ENCODE results near the gene TGIF2. TPM values are rescaled to one million over a fixed set of nuclear protein-coding genes. Genes with fewer than 3 reads are reported as not detected.

TGIF2 gene
- total and polyA plus RNA-seq, 2 of the 13 experiments (the other 11 are each of a cell fraction or from before 2014, with no cell fraction given), result 41.3 to 53.9 TPM

DNA sequence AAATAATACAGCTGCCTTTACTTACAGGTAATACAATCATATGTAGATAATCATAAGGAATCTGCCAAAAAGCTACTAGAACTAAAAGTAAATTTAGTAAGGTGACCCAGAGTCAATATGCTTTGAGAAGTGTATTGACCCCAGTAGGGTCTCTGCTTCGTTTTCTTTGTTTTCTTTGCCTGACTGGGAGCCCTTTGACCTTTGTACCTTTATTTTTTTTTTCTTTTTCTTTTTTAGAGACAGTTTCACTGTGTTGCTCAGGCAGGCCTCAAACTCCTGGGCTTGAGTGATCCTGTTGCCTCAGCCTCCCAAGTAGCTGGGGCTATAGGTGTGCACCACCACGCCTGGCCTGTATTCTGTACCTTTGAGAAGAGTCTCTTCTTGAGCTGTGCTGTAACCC, 50.0 kb downstream of the TGIF2 start (continued):
- no peak for TF ChIP-seq MIXL1 (CRISPR knock-in tag; IDR thresholded peaks at IDR 0.05)
- TF ChIP-seq, protein P1, sequence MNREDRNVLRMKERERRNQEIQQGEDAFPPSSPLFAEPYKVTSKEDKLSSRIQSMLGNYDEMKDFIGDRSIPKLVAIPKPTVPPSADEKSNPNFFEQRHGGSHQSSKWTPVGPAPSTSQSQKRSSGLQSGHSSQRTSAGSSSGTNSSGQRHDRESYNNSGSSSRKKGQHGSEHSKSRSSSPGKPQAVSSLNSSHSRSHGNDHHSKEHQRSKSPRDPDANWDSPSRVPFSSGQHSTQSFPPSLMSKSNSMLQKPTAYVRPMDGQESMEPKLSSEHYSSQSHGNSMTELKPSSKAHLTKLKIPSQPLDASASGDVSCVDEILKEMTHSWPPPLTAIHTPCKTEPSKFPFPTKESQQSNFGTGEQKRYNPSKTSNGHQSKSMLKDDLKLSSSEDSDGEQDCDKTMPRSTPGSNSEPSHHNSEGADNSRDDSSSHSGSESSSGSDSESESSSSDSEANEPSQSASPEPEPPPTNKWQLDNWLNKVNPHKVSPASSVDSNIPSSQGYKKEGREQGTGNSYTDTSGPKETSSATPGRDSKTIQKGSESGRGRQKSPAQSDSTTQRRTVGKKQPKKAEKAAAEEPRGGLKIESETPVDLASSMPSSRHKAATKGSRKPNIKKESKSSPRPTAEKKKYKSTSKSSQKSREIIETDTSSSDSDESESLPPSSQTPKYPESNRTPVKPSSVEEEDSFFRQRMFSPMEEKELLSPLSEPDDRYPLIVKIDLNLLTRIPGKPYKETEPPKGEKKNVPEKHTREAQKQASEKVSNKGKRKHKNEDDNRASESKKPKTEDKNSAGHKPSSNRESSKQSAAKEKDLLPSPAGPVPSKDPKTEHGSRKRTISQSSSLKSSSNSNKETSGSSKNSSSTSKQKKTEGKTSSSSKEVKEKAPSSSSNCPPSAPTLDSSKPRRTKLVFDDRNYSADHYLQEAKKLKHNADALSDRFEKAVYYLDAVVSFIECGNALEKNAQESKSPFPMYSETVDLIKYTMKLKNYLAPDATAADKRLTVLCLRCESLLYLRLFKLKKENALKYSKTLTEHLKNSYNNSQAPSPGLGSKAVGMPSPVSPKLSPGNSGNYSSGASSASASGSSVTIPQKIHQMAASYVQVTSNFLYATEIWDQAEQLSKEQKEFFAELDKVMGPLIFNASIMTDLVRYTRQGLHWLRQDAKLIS (CRISPR knock-in tag; IDR thresholded peaks at IDR 0.05), result no peak
- no peak for TF ChIP-seq RFX5 (IDR thresholded peaks at IDR 0.05; ENCODE audit: low read depth, low read length)
- no peak for TF ChIP-seq HOXA5 (CRISPR knock-in tag; IDR thresholded peaks at IDR 0.05)
- TF ChIP-seq RXRB (CRISPR knock-in tag; IDR thresholded peaks at IDR 0.05; ENCODE audit: borderline replicate concordance), result peak; percentile 61
- TF ChIP-seq ZFP90 (CRISPR knock-in tag; IDR thresholded peaks at IDR 0.05; ENCODE audit: borderline replicate concordance), result no peak
- TF ChIP-seq ZNF788 (CRISPR knock-in tag; IDR thresholded peaks at IDR 0.05; ENCODE audit: borderline replicate concordance), result no peak
- no peak for TF ChIP-seq FOXC1 (CRISPR knock-in tag; IDR thresholded peaks at IDR 0.05; ENCODE audit: borderline replicate concordance)
- no peak for TF ChIP-seq RCOR2 (CRISPR knock-in tag; IDR thresholded peaks at IDR 0.05)
- TF ChIP-seq SOX5 (CRISPR knock-in tag; IDR thresholded peaks at IDR 0.05; ENCODE audit: borderline replicate concordance), result peak; percentile 76; the same call in 1 of the 2 replicates
- TF ChIP-seq ZNF260 (CRISPR knock-in tag; IDR thresholded peaks at IDR 0.05; ENCODE audit: borderline replicate concordance, low read depth), result no peak
- no peak for TF ChIP-seq JUND (CRISPR knock-in tag; IDR thresholded peaks at IDR 0.05)
- no peak for TF ChIP-seq ZFP36L2 (CRISPR knock-in tag; IDR thresholded peaks at IDR 0.05)
- TF ChIP-seq, protein P2, sequence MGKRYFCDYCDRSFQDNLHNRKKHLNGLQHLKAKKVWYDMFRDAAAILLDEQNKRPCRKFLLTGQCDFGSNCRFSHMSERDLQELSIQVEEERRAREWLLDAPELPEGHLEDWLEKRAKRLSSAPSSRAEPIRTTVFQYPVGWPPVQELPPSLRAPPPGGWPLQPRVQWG (CRISPR knock-in tag; IDR thresholded peaks at IDR 0.05; ENCODE audit: borderline replicate concordance, low read depth), result no peak
- TF ChIP-seq ZNF776 (CRISPR knock-in tag; IDR thresholded peaks at IDR 0.05), result no peak
- TF ChIP-seq CBFB (CRISPR knock-in tag; IDR thresholded peaks at IDR 0.05), result no peak
- no peak for TF ChIP-seq ARNT (IDR thresholded peaks at IDR 0.05)
- no peak for TF ChIP-seq EED (CRISPR knock-in tag; IDR thresholded peaks at IDR 0.05)
- TF ChIP-seq TAF15 (IDR thresholded peaks at IDR 0.05; ENCODE audit: low read depth, low read length, poor library complexity, severe bottlenecking), result no peak
- TF ChIP-seq ZNF772 (CRISPR knock-in tag; IDR thresholded peaks at IDR 0.05), result no peak
- TF ChIP-seq NR2F1 (CRISPR knock-in tag; IDR thresholded peaks at IDR 0.05), result peak; percentile 81 to 86; a peak in 3 of 4 replicates
- TF ChIP-seq, protein P3, sequence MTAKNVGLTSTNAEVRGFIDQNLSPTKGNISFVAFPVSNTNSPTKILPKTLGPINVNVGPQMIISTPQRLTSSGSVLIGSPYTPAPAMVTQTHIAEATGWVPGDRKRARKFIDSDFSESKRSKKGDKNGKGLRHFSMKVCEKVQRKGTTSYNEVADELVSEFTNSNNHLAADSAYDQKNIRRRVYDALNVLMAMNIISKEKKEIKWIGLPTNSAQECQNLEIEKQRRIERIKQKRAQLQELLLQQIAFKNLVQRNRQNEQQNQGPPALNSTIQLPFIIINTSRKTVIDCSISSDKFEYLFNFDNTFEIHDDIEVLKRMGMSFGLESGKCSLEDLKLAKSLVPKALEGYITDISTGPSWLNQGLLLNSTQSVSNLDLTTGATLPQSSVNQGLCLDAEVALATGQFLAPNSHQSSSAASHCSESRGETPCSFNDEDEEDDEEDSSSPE (CRISPR knock-in tag; IDR thresholded peaks at IDR 0.05), result no peak
- TF ChIP-seq, protein P4, sequence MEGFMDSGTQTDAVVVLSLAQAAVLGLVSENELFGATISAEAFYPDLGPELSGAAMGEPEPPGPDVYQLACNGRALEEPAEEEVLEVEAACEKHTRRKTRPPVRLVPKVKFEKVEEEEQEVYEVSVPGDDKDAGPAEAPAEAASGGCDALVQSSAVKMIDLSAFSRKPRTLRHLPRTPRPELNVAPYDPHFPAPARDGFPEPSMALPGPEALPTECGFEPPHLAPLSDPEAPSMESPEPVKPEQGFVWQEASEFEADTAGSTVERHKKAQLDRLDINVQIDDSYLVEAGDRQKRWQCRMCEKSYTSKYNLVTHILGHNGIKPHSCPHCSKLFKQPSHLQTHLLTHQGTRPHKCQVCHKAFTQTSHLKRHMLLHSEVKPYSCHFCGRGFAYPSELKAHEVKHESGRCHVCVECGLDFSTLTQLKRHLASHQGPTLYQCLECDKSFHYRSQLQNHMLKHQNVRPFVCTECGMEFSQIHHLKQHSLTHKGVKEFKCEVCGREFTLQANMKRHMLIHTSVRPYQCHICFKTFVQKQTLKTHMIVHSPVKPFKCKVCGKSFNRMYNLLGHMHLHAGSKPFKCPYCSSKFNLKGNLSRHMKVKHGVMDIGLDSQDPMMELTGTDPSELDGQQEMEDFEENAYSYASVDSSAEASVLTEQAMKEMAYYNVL (CRISPR knock-in tag; IDR thresholded peaks at IDR 0.05; ENCODE audit: borderline replicate concordance), result no peak
- TF ChIP-seq AHR (CRISPR knock-in tag; IDR thresholded peaks at IDR 0.05), result no peak
- no peak for TF ChIP-seq ZNF766 (CRISPR knock-in tag; IDR thresholded peaks at IDR 0.05; ENCODE audit: borderline replicate concordance)
